ENCODE data around the gene LDLR.
A peak's percentile ranks its signal among the peaks of the same experiment; 100 is the strongest.

LDLR gene

DNA sequence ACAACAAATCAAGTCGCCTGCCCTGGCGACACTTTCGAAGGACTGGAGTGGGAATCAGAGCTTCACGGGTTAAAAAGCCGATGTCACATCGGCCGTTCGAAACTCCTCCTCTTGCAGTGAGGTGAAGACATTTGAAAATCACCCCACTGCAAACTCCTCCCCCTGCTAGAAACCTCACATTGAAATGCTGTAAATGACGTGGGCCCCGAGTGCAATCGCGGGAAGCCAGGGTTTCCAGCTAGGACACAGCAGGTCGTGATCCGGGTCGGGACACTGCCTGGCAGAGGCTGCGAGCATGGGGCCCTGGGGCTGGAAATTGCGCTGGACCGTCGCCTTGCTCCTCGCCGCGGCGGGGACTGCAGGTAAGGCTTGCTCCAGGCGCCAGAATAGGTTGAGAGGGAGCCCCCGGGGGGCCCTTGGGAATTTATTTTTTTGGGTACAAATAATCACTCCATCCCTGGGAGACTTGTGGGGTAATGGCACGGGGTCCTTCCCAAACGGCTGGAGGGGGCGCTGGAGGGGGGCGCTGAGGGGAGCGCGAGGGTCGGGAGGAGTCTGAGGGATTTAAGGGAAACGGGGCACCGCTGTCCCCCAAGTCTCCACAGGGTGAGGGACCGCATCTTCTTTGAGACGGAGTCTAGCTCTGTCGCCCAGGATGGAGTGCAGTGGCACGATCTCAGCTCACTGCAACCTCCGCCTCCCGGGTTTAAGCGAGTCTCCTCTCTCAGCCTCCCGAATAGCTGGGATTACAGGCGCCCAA, at the start of gene LDLR:
LDLR (plus strand) TSS at position 210 of the 760 bp plus-strand sequence; CDS start at position 296, 86 bp downstream.
- DNase-seq = peak; percentile 95

DNA sequence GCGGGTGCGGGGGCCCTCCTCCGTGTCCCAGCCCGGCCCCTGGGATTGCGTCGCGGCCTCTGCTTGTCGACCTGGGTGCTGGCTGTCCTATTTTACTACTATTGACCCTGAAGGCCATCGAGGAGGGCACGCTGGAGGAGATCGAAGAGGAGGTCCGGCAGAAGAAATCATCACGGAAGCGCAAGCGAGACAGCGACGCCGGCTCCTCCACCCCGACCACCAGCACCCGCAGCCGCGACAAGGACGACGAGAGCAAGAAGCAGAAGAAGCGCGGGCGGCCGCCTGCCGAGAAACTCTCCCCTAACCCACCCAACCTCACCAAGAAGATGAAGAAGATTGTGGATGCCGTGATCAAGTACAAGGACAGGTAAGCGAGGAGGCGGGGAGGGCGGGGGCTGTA, 48.1 kb upstream of the LDLR start:
- DNase-seq = no peak

DNA sequence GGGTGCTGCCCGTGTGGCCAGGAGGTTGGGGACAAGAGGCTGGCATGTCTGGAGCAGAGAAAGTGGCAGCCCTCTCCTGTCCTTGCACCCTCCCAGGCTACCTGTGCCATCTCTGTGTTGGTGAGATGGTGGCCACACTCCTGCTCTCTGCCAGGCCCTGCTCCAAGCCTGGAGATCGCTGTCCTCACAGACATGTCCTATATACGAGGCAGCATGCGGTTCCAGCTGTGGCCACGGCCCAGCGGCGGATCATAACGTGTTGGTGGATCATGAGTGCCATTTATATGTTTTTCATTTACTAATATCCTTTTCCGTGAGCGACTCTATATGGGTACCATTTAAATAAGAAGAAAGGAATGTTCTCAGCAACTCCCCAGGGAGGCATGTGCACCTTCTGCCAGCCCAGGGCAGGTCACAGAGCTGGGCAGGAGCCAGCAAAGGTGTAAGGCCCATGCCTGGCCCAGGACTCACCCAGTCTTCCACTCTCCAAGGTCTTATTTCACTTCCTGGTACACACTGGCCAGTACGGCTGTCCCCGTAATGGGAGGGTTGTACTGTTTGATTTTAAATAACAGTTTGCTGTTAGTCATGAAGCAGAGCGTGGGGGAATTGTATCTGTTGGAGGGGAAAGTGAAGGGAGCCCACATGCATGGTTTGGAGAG, 47.2 kb upstream of the LDLR start:
- DNase-seq = no peak

DNA sequence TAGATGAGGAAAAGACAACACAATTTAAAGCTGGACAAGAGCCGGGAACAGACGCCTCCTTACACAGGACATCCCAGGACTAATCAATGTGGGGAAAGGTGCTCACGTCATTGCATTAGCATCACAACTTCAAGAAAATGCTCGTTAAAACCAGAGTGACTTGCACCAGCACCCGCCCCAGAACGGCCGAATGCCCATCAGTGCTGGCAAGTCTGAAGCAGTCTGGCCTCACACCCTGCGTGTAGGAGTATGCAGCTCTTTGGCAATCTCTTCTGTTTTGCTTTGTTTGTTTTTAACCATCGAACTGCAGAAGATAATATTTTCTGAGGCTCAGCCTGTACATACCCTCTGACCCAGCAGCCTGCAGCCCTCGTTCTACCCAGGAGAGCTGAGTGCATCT, 44.8 kb upstream of the LDLR start:
- DNase-seq = no peak

DNA sequence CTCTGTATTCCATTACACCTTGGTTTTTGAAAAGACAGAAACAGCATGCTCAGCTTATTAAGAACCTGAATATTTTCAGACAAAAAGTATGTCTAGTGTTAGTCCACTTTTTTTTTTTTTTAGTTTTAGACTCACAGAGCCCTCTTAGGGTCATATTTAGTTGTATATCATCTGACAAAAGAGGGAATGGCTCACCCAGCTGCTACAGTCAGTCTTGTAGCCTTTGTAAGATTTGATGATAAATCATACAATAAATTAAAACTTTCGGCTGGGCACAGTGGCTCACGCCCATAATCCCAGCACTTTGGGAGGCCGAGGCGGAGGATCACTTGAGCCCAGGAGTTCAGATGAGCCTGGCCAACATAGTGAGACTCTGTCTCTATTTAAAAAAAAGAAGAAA, 43.7 kb upstream of the LDLR start:
- DNase-seq = no peak

DNA sequence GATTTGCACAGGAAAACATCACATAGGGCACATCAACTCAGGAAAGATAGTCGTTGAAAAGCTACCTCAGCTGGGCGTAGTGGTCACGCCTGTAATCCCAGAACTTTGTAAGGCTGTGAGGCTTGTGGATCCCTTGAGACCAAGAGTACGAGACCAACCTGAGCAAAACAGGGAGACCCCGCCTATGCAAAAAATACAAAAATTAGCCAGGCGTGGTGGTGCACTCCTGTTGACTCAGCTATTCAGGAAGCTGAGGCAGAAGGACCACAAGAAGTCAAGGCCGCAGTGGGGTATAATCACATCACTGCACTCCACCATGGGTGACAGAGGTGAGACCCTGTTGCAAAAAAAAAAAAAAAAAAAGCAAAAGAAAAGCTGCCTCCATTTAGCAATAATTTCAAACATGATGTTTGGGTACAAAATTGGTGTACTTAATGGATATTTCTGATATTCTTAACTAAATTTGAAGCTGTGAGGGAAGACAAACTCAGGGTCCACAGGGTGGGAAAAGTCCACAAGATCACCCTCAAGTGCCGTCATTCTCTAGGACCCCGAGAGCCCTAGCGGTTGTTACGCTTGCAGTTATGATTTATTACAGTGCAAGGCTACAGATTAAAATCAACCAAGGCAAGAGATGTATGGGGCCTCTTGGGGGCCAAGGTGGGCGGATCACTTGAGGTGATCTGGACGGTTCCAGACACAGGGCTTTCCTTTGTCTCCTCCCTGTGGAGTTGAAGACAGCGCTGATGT, 42.5 kb upstream of the LDLR start:
- DNase-seq = no peak

DNA sequence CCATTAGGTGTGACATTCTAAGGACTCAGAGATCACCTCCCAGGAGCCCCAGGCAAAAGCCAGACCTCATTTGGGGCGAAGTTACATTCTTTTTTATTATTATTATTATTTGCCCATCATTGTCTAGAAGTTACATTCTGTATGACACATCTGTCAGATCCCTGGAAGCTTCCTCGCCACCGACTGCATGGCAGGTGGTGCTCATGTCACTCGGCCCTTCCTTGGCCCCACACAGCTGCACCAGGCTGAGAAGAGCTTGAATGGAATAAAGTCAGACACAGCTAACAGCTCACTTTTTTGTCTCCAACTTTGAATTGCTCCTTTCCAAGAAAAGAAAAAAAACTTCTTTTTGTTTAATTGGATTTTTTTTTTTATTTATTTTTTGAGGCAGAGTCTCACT, 41.4 kb upstream of the LDLR start:
- no peak for DNase-seq

DNA sequence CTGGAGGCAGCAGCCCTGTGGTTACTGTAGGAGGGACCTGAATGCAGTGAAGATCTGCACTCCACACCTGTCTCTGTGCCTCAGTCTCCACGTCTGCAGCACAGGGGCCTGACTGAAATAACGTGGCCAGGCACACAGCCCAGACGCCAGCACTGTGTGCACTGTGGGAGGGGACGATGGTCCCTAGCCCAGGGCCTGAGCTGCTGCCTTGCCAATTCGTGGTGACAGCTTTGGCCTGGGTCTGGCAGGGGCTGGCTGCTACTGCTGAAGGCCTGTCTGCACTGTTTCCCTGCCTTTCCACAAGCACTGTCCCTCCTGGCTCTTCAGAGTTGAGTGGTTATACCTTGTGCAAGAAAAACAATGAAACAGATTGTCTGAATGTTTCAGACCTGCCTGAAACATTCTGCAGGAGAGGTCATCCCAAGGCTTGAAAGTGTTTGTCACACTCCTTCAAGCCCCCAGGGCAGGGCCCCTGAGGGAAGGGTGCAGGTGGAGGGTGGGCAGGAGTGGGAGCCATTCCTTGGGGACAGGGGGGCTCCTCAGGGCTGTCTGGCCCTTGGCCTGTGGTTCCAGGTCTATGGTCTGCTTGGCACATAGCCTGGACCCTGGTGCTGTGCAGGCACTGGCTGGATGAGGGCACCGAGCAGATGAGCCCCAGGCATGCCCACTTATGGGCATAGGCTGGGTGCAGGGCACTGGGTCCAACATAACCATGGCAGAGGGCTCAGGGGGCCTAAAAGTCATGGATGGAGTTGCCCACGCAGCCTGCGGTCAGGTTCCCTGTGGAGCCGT, 38.7 kb upstream of the LDLR start:
- DNase-seq = no peak

DNA sequence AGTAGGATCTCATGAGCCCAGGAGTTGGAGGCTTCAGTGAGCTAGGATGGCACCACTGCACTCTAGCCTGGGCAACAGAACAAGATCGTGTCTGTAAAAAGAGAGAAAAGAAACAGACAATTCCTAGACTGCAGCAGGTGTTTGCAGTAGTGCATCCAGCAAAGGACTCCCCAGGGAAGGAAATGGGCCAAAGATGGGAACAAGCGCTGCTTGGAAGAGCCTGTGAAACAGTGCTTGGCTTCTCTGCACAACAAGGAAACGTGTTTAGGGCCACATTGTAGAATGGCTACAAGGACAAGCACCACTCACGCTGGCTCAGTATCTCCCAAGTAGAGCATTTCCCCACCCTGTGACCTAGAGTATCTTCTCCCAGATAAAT, 35.5 kb upstream of the LDLR start:
- no peak for DNase-seq

DNA sequence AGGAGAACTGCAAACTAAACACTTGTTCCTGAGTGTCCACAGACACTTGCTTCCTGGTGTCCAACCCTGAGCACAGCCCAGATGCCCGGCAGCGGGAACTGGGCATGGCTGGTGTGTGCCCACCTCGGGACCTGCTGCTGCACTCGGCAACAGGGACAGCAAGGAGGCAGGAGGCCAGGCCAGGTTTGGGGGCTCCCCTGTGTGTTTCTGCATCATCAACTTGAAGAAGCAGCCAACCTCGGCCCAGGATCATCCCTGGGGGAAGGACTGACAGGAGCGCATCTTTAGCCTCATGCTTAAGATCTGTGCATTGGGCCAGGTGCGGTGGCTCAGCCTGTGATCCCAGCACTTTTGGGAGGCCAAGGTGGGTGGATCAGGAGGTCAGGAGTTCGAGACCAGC, 35.1 kb upstream of the LDLR start:
- DNase-seq = no peak

DNA sequence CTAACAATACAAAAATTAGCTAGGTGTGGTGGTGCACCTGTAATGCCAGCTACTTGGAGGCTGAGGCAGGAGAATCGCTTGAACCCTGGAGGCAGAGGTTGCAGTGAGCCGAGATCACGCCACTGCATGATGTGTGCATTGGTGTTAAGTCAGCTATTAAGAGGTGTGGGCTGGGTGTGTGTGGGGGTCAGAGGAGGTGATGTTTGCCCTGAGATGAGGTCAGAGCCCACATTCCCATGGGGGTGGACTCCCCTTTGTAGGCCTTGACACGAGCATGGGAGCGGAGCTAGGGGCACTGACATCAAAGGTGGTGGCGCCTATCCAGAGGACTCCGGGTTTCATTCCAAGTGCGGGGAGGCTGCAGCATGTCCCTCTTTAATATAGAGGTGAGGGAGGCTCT, 34.6 kb upstream of the LDLR start:
- no peak for DNase-seq

DNA sequence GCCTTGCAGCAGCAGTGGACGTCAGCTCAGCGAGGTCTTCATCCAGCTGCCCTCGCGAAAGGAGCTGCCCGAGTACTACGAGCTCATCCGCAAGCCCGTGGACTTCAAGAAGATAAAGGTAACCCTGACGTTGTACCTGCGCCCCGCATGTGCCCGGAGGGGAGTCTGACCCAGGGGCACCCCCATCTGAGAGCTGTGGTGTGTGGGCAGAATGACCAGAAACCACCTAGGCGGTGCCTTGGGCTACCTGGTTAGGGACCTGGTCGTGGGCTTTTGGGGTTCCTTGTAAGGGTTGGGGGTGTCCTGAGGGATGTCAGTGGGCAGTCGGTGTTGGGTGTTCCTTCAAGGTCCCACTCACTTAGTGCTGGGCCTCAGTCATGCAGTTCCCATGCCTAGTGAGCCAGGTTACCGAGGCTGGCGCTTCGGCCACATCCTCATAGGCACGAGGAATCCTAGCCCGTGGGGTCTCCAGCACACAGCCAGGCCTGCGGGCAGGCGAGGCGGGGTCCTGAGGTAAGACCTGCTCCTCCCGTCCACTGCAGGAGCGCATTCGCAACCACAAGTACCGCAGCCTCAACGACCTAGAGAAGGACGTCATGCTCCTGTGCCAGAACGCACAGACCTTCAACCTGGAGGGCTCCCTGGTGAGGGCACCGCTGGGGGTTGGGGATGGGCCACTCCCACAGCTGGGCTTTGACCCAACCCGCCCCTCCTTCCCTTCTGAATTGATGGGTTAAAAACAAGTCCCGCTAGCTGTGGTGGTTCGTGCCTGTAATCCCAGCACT, 30.8 kb upstream of the LDLR start:
- no peak for DNase-seq

DNA sequence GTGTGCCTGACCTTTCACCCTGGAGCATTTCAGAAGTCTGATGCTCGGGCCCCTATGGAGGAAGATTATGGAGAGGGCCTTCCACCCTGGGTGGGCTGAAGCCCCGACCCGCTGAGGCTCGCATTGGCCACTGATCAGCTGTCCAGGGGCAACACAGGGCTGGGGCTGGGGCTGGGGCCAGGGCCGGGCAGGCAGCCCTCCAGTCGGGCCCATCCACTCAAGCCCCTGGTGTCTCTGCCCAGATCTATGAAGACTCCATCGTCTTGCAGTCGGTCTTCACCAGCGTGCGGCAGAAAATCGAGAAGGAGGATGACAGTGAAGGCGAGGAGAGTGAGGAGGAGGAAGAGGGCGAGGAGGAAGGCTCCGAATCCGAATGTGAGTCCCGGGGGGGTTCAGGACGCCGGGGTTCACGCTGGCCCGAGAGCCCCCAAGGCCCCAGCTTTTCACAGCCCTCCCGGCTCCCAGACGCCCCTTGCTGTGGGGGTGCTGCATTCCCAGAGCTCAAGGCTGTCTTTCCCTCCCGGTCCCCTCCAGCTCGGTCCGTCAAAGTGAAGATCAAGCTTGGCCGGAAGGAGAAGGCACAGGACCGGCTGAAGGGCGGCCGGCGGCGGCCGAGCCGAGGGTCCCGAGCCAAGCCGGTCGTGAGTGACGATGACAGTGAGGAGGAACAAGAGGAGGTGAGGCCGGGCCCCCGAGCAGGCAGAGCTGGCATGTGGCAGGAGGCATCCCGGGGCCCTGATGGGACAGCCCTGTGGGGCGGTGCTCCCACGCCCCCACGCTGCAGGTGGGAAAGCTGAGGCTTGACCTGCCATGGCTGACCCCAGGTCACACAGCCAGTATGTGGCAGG, 29.5 kb upstream of the LDLR start:
- no peak for DNase-seq

DNA sequence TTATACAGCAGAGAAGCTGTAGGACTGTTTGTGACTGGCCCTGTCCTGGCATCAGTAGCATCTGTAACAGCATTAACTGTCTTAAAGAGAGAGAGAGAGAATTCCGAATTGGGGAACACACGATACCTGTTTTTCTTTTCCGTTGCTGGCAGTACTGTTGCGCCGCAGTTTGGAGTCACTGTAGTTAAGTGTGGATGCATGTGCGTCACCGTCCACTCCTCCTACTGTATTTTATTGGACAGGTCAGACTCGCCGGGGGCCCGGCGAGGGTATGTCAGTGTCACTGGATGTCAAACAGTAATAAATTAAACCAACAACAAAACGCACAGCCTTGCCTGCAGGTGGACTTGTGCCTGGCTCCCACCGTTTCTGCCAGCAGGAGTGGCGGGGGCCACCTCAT, 27.3 kb upstream of the LDLR start:
- DNase-seq = no peak

DNA sequence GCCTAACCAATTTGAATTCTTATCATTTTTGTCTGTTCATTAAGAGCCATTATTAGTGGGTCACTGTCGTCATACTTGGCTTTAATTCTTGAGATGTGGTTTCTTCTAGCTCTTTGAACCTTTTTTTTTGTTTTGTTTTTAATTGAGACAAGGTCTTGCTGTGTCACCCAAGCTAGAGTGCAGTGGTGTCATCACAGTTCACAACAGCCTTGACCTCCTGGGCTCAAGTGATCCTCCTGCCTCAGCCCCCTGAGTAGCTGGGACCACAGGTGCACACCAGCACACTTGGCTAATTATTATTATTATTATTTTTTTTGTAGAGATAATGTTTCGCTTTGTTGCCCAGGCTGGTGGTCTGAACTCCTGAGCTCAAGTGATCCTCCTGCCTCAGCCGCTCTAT, 25.8 kb upstream of the LDLR start:
- DNase-seq = no peak

DNA sequence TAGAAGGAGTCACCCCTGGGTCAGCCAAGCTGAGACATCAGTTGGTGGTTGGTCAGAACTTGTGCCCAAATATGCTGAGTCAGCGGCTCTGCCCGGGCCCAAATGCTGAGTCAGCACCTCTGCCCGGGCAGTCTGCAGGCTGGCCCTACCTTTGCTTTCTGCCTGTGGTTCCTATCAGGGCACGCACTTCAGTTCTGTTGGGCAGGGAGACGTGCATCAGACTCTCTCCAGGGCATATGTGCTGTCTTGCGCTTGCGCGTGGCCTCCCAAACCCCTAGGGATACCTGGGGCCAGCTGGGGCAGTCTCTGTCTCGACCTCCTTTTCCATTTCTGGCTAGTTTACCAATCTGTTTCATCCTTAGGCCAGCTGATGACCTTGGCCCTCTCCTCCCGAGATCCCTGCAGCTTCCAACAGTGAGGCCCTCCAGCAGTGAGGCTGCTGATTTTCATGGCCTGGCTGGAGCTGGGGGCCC, 24.4 kb upstream of the LDLR start:
- no peak for DNase-seq

DNA sequence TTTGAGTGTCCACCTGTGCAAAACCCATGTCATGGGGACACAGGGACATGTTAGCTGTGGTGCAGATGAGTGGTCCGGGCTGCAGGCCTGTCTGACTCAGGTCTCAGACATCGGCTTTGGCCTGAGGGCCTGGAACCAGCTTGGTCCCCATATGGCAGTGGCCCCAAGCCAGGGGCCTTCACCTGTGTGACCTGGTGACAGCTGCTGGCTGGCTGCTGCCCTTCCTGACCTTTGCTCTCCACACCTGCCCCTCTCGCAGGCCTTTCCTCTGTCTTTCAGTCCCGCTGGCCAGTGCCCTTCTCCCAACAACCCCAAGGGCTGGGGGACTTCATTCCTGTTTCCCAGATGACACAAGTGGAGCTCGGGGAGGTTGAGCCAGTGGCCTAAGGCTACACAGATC, 22.9 kb upstream of the LDLR start:
- DNase-seq = no peak

DNA sequence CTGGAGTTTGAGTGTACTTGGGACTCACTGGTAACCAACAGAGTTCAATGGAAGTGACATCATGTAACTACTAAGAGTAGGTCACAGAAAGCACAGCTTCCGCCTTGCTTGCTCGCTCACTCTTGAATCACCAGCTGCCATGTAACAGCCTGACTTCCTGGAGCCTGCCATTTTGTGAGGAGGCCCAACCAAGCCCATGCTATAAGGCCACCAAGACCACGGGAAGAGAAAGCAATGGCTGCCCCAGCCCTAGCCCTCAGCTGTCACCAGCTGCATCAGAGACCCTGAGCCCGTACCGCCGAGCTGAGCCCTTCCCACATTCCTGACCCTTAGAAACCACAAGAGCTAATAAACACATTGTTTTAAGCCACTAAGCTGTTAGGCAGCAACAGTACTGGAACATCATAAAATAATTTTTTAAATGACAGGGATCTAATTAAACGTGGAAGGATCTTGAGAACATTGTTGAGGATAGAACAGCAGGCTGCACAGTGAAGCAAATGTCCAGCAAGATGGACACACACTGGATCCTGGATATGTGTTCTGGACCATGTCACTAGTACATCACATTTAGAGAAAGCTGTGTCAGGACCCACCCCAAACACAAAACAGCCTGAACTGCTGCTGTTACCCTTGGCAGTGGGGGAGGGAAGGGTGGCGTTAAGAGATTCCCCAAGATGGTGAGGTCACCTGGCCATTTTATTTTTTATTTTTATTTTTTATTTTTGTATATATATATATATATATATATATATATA, 21.7 kb upstream of the LDLR start:
- no peak for DNase-seq

DNA sequence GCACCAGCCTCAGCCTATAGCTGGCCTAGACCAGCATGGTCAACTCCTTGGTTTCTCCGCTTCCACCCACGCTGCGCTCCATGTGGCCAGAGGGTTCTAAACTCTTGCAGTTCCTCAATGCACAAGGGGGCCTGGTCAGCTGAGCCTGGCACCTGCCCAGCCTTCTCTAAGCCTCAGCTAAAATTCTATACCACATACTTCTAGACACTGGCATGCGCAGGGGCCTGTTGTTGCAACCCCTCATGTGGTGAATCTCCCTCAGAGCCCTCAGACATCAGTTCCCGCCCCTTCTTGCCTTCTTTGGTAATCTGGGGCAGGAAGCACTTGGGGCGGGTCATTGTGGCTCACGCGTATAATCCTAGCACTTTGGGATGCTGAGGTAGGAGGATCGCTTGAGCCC, 19.7 kb upstream of the LDLR start:
- DNase-seq = peak; percentile 70

DNA sequence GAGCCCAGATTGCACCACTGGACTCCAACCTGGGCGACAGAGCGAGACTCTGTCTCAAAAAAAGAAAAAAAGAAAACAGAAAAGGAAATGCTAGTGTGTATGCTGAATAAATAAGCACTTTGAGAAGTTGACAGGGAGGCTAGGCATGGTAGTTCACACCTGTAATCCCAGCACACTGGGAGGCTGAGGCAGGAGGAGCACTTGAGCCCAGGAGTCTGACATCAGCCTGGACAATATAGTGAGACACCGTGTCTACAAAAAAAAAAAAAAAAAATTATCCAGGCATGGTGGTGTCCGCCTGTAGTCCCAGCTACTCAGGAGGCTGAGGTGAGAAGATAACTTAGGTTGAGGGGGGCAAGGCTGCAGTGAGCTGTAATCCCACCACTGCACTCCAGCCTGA, 19.1 kb upstream of the LDLR start:
- no peak for DNase-seq

DNA sequence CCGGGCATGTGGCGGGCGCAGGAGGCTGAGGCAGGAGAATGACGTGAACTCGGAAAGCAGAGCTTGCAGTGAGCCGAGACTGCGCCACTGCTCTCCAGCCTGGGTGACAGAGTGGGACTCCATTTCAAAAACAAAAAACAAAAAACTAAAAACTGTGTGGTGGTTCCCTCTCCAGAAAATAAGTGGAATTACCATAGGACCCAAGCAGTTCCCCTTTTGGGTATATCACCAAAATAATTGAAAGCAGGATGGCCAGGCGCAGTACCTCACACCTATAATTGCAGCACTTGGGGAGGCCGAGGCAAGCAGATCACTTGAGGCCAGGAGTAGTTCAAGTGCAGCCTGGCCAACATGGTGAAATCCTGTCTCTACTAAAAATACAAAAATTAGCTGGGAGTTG, 15.7 kb upstream of the LDLR start:
- no peak for DNase-seq

Data from NCI-H82 (cell line).